Esophagus muscularis mucosa (tissue), 3 donors: ENCODE results near the gene PDGFC.

Source experiments
- POLR2A ChIP-seq: fragments of 450-650 bp; IDR thresholded peaks from one replicate; pipeline ENCODE4 v1.6.1; 2017; ENCODE audit warnings: antibody characterized with exemption, moderate library complexity, mild to moderate bottlenecking, low read depth
- POLR2AphosphoS5 ChIP-seq, 2 donors: sonication (generic); formaldehyde crosslinking; IDR thresholded peaks; one replicate each; pipeline ENCODE4 v1.6.1; 2017; ENCODE audit warnings: antibody characterized with exemption in 2 of 2
- TF ChIP-seq, protein P1 (sequence below), 3 experiments: fragments of 200-600 bp in 2 of 3; fragments of 450-650 bp in 1 of 3; sonication (generic) in 2 of 3; IDR thresholded peaks; one replicate each; pipeline ENCODE4 v1.5.1; 2017 to 2019; ENCODE audit warnings: antibody characterized with exemption in 3 of 3, mild to moderate bottlenecking in 2 of 3, moderate library complexity in 1 of 3

DNA sequence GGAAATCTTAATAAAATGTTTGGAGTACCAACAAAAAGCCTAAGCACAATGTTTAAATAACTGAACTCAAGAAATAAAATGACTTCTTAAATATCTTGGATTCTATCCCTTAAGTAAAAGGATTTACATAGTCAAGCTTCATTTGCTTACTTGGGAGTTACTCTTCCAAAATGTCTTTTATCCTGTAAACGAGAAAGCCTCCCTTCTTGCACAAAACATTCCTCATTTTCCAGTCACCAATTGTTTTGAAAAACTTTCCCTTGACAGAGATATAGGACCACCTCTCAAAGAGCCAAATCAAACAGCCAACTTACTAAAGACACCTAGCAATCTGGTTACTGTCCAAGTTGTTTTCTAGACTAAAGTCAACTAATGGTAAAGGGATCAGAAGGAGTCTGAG is 18.6 kb downstream of the PDGFC start:
- TF ChIP-seq POLR2A (no peak), POLR2AphosphoS5 (IDR thresholded peaks at IDR 0.05) (no peak)
- TF ChIP-seq, protein P1, sequence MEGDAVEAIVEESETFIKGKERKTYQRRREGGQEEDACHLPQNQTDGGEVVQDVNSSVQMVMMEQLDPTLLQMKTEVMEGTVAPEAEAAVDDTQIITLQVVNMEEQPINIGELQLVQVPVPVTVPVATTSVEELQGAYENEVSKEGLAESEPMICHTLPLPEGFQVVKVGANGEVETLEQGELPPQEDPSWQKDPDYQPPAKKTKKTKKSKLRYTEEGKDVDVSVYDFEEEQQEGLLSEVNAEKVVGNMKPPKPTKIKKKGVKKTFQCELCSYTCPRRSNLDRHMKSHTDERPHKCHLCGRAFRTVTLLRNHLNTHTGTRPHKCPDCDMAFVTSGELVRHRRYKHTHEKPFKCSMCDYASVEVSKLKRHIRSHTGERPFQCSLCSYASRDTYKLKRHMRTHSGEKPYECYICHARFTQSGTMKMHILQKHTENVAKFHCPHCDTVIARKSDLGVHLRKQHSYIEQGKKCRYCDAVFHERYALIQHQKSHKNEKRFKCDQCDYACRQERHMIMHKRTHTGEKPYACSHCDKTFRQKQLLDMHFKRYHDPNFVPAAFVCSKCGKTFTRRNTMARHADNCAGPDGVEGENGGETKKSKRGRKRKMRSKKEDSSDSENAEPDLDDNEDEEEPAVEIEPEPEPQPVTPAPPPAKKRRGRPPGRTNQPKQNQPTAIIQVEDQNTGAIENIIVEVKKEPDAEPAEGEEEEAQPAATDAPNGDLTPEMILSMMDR (IDR thresholded peaks at IDR 0.05), result no peak
